WTC11 (cell line): Measurements from ENCODE around the gene GLRX. TPM values are rescaled to one million over a fixed set of nuclear protein-coding genes. Genes with fewer than 3 reads are reported as not detected.

Experiments
- ATAC-seq: fragments of 200-7000 bp; cut with Tn5 transposase; 2 replicates; pipeline ENCODE4 v1.10.0; 2021; ENCODE audit warnings: mild to moderate bottlenecking, moderate library complexity
- CTCF ChIA-PET: fragments of 300-600 bp; sonication (Branson Sonifier 250); formaldehyde crosslinking; loops from one replicate; lab custom pipeline; 2021; ENCODE audit warnings: antibody characterized with exemption; lab: Charles Lee
- POLR2A ChIA-PET: fragments of 350-600 bp; sonication (Branson Sonifier 250); formaldehyde crosslinking; loops from one replicate; lab custom pipeline; 2021; ENCODE audit warnings: antibody characterized with exemption; lab: Charles Lee
- DNase-seq: peaks from one replicate; pipeline ENCODE4 v3.0.0; 2021; ENCODE audit warnings: low spot score
- H3K27ac Mint-ChIP-seq: 2 replicates; pipeline ENCODE4 v1.8.0; 2021; ENCODE audit warnings: mixed read lengths
- H3K27me3 Mint-ChIP-seq: 2 replicates; pipeline ENCODE4 v1.8.0; 2021; ENCODE audit warnings: low read depth, mild to moderate bottlenecking, moderate library complexity, mixed read lengths
- H3K36me3 Mint-ChIP-seq: 2 replicates; pipeline ENCODE4 v1.8.0; 2021; ENCODE audit warnings: mixed read lengths
- H3K4me1 Mint-ChIP-seq: 2 replicates; pipeline ENCODE4 v1.8.0; 2022; ENCODE audit warnings: mixed read lengths
- H3K4me3 Mint-ChIP-seq: 2 replicates; pipeline ENCODE4 v1.8.0; 2021; ENCODE audit warnings: mild to moderate bottlenecking, moderate library complexity, mixed read lengths
- H3K9me3 Mint-ChIP-seq: 2 replicates; pipeline ENCODE4 v1.8.0; 2021; ENCODE audit warnings: mixed read lengths
- ATF2 ChIP-seq: sonication (generic); formaldehyde crosslinking; IDR thresholded peaks from 2 replicates; pipeline ENCODE4 v1.8.1; 2022; ENCODE audit warnings: low read depth, missing genetic modification reagents, borderline replicate concordance
- CREB1 ChIP-seq: sonication (generic); formaldehyde crosslinking; IDR thresholded peaks from 2 replicates; pipeline ENCODE4 v1.8.0; 2023; ENCODE audit warnings: mild to moderate bottlenecking, missing genetic modification reagents
- GABPB1 ChIP-seq: sonication (generic); formaldehyde crosslinking; IDR thresholded peaks from 2 replicates; pipeline ENCODE4 v1.8.1; 2023; ENCODE audit warnings: mild to moderate bottlenecking, missing genetic modification reagents
- GRHL2 ChIP-seq: fragments of 250-450 bp; sonication (Bioruptor Pico); IDR thresholded peaks from 2 replicates; pipeline ENCODE4 v1.8.0; 2022; ENCODE audit warnings: mild to moderate bottlenecking, moderate library complexity; ENCODE audit not compliant: insufficient replicate concordance, severe bottlenecking
- SOX15 ChIP-seq: fragments of 250-450 bp; sonication (Bioruptor Pico); IDR thresholded peaks from 2 replicates; pipeline ENCODE4 v1.9.0; 2021; ENCODE audit warnings: mild to moderate bottlenecking
- ZNF281 ChIP-seq: sonication (generic); formaldehyde crosslinking; IDR thresholded peaks from 2 replicates; pipeline ENCODE4 v1.8.0; 2023; ENCODE audit warnings: mild to moderate bottlenecking, missing genetic modification reagents
- total RNA-seq: library from RNA; stranded (reverse); gene quantifications from 3 replicates; pipeline ENCODE4 v1.2.3, GENCODE V29; 2021
- TF ChIP-seq, protein P1 (sequence below): sonication (generic); formaldehyde crosslinking; IDR thresholded peaks from 2 replicates; pipeline ENCODE4 v1.8.0; 2022; ENCODE audit warnings: mild to moderate bottlenecking, missing genetic modification reagents
- TF ChIP-seq, protein P2 (sequence below): sonication (generic); formaldehyde crosslinking; IDR thresholded peaks from 2 replicates; pipeline ENCODE4 v1.8.1; 2022; ENCODE audit warnings: mild to moderate bottlenecking, moderate library complexity, missing genetic modification reagents
- TF ChIP-seq, protein P3 (sequence below): sonication (generic); formaldehyde crosslinking; IDR thresholded peaks from 2 replicates; pipeline ENCODE4 v1.8.0; 2023; ENCODE audit warnings: missing genetic modification reagents, mild to moderate bottlenecking, borderline replicate concordance
- TF ChIP-seq, protein P4 (sequence below): sonication (generic); formaldehyde crosslinking; IDR thresholded peaks from 2 replicates; pipeline ENCODE4 v1.8.1; 2023; ENCODE audit warnings: mild to moderate bottlenecking, moderate library complexity, missing genetic modification reagents

Gene GLRX
- total RNA-seq, 1 experiment from 2014 or later, result 15.9 TPM

DNA sequence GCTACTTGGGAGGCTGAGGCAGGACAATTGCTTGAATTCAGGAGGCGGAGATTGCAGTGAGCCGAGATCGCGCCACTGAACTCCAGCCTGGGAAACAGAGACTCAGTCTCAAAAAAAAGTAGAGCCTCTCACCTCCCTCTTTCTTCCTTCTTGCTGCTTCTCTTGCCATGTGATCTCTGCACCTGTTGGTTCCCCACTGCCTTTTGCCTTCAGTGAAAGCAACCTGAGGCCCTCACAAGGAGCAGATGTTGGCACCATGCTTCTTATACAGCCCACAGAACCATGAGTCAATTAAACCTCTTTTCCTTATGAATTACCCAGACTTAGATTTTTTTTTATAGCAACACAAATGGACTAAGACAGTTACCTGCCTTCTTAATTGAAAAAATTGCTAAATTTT is 45.6 kb upstream of the GLRX start:
- Mint-ChIP-seq H3K4me3 (no peak overlapping the region), H3K4me1 (peaks cover 9% of the 10 kb centered on the region), H3K27me3 (no peaks in the 10 kb centered on the region), H3K9me3 (peaks cover 10% of the 10 kb centered on the region), H3K36me3 (no peaks in the 10 kb centered on the region), H3K27ac (no peak overlapping the region)
- ChIA-PET CTCF (interaction anchor here (1.4 kb wide), 1 partner anchor 9 kb away, joined by 3 read pairs; no protein-coding TSS in a partner anchor), POLR2A (no interaction called here)
- DNase-seq (no peak), ATAC-seq (no peak)
- TF ChIP-seq, protein P1, sequence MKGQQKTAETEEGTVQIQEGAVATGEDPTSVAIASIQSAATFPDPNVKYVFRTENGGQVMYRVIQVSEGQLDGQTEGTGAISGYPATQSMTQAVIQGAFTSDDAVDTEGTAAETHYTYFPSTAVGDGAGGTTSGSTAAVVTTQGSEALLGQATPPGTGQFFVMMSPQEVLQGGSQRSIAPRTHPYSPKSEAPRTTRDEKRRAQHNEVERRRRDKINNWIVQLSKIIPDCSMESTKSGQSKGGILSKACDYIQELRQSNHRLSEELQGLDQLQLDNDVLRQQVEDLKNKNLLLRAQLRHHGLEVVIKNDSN (CRISPR knock-in tag), result no peak
- TF ChIP-seq ZNF281, result no peak

- ChIA-PET CTCF (no interaction called here), POLR2A (no interaction called here)
- H3K36me3 Mint-ChIP-seq, result no peaks in the 10 kb centered on the region
- DNase-seq, result no peak
- no peak for ATAC-seq
- peaks cover 10% of the 10 kb centered on the region for H3K9me3 Mint-ChIP-seq
- TF ChIP-seq, protein P2, sequence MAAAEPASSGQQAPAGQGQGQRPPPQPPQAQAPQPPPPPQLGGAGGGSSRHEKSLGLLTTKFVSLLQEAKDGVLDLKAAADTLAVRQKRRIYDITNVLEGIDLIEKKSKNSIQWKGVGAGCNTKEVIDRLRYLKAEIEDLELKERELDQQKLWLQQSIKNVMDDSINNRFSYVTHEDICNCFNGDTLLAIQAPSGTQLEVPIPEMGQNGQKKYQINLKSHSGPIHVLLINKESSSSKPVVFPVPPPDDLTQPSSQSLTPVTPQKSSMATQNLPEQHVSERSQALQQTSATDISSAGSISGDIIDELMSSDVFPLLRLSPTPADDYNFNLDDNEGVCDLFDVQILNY (CRISPR knock-in tag), result no peak
- no peak overlapping the region for H3K27ac Mint-ChIP-seq
- peaks cover 15% of the 10 kb centered on the region for H3K4me1 Mint-ChIP-seq
- no peak overlapping the region for H3K4me3 Mint-ChIP-seq
- no peaks in the 10 kb centered on the region for H3K27me3 Mint-ChIP-seq
Measured at GRCh38 chr5:95866435-95867040, 44.0 kb upstream of the GLRX start.

DNA sequence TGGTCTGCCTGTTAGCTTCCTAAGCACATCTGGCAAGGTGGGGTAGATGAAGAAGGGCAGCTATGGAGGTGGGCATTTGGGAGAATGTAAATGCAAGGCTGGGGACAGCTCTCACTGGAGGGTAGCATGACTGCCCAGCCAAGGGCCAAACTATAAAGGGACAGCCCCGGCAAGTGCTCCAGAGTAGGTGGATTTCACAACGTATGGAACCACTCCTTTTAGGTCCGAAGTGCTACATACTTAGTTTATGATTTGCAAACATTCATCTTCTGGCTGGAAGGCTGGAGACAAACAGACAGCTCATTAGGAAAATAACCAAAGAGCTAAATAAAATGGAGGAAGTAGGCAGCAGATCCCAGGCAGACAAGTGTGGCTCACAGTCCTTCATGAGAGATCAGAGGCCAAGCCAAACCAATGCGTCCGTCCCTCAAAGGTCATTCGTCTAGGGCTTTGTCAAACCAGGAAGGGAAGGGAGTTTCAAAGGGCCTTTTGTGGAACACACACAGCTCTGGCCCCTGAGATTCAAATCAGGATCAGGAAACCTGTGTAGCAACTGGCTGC is 42.5 kb upstream of the GLRX start:
- POLR2A ChIA-PET, result no interaction called here
- no peak for TF ChIP-seq SOX15
- TF ChIP-seq, protein P3, sequence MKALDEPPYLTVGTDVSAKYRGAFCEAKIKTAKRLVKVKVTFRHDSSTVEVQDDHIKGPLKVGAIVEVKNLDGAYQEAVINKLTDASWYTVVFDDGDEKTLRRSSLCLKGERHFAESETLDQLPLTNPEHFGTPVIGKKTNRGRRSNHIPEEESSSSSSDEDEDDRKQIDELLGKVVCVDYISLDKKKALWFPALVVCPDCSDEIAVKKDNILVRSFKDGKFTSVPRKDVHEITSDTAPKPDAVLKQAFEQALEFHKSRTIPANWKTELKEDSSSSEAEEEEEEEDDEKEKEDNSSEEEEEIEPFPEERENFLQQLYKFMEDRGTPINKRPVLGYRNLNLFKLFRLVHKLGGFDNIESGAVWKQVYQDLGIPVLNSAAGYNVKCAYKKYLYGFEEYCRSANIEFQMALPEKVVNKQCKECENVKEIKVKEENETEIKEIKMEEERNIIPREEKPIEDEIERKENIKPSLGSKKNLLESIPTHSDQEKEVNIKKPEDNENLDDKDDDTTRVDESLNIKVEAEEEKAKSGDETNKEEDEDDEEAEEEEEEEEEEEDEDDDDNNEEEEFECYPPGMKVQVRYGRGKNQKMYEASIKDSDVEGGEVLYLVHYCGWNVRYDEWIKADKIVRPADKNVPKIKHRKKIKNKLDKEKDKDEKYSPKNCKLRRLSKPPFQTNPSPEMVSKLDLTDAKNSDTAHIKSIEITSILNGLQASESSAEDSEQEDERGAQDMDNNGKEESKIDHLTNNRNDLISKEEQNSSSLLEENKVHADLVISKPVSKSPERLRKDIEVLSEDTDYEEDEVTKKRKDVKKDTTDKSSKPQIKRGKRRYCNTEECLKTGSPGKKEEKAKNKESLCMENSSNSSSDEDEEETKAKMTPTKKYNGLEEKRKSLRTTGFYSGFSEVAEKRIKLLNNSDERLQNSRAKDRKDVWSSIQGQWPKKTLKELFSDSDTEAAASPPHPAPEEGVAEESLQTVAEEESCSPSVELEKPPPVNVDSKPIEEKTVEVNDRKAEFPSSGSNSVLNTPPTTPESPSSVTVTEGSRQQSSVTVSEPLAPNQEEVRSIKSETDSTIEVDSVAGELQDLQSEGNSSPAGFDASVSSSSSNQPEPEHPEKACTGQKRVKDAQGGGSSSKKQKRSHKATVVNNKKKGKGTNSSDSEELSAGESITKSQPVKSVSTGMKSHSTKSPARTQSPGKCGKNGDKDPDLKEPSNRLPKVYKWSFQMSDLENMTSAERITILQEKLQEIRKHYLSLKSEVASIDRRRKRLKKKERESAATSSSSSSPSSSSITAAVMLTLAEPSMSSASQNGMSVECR, result no peak
- TF ChIP-seq GRHL2 (CRISPR knock-in tag), result no peak
- TF ChIP-seq GABPB1 (CRISPR knock-in tag), result peak; percentile 47; the same call in 1 of the 2 replicates
- TF ChIP-seq, protein P4, sequence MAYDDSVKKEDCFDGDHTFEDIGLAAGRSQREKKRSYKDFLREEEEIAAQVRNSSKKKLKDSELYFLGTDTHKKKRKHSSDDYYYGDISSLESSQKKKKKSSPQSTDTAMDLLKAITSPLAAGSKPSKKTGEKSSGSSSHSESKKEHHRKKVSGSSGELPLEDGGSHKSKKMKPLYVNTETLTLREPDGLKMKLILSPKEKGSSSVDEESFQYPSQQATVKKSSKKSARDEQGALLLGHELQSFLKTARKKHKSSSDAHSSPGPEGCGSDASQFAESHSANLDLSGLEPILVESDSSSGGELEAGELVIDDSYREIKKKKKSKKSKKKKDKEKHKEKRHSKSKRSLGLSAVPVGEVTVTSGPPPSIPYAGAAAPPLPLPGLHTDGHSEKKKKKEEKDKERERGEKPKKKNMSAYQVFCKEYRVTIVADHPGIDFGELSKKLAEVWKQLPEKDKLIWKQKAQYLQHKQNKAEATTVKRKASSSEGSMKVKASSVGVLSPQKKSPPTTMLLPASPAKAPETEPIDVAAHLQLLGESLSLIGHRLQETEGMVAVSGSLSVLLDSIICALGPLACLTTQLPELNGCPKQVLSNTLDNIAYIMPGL (CRISPR knock-in tag), result no peak
- TF ChIP-seq ATF2 (CRISPR knock-in tag), result no peak
- no peak for TF ChIP-seq CREB1 (CRISPR knock-in tag)
- ATAC-seq (no peak), DNase-seq (no peak)
- H3K4me1 Mint-ChIP-seq, result peaks cover 13% of the 10 kb centered on the region
- no peaks in the 10 kb centered on the region for H3K27me3 Mint-ChIP-seq
- no peaks in the 10 kb centered on the region for H3K36me3 Mint-ChIP-seq
- H3K27ac Mint-ChIP-seq, result no peak overlapping the region
- CTCF ChIA-PET, result no interaction called here
- H3K9me3 Mint-ChIP-seq, result peaks cover 10% of the 10 kb centered on the region
- H3K4me3 Mint-ChIP-seq, result no peak overlapping the region
